Tibial nerve (tissue), 4 donors: ENCODE data around the gene SNAP47. TPM values are rescaled to one million over a fixed set of nuclear protein-coding genes. Genes with fewer than 3 reads are reported as not detected.

Experiments used
- DNase-seq, 2 donors: peaks; one replicate each; pipeline ENCODE4 v3.0.0-alpha.2; 2019; ENCODE audit warnings: low spot score in 2 of 2
- H3K27ac ChIP-seq, 4 donors: fragments of 200-600 bp; sonication (generic) in 3 of 4; one replicate each; pipeline ENCODE4 v1.5.1; 2017 to 2019; ENCODE audit warnings: mild to moderate bottlenecking in 1 of 4
- H3K27me3 ChIP-seq, 2 donors: fragments of 200-600 bp; sonication (generic) in 1 of 2; one replicate each; pipeline versions ENCODE4 v1.5.1 to v1.6.0; 2017 to 2019
- H3K36me3 ChIP-seq, 3 donors: fragments of 200-600 bp; sonication (generic); one replicate each; pipeline ENCODE4 v1.5.1; 2018 to 2019
- H3K4me1 ChIP-seq, 4 donors: fragments of 200-600 bp; sonication (generic) in 3 of 4; one replicate each; pipeline ENCODE4 v1.5.1; 2017 to 2019
- H3K4me3 ChIP-seq, 4 donors: fragments of 200-600 bp; sonication (generic) in 3 of 4; one replicate each; pipeline ENCODE4 v1.5.1; 2017 to 2019; ENCODE audit warnings: mild to moderate bottlenecking in 1 of 4, moderate library complexity in 1 of 4
- H3K9me3 ChIP-seq, 4 donors: fragments of 200-600 bp; sonication (generic) in 3 of 4; one replicate each; pipeline ENCODE4 v1.5.1; 2017 to 2019
- CTCF ChIP-seq, 5 experiments: fragments of 200-600 bp in 3 of 5; fragments of 450-650 bp in 2 of 5; sonication (generic) in 3 of 5; IDR thresholded peaks; one replicate each; pipeline ENCODE4 v1.5.1; 2016 to 2019; ENCODE audit warnings: antibody characterized with exemption in 5 of 5, mild to moderate bottlenecking in 3 of 5, moderate library complexity in 2 of 5
- EP300 ChIP-seq, 2 donors: sonication (generic); formaldehyde crosslinking; IDR thresholded peaks; one replicate each; pipeline ENCODE4 v1.6.1; 2017; ENCODE audit warnings: antibody characterized with exemption in 2 of 2, mild to moderate bottlenecking in 1 of 2
- POLR2A ChIP-seq, 2 donors: fragments of 450-650 bp; IDR thresholded peaks; one replicate each; pipeline ENCODE4 v1.6.1; 2017; ENCODE audit warnings: antibody characterized with exemption in 2 of 2, mild to moderate bottlenecking in 2 of 2, moderate library complexity in 2 of 2
- WGBS, 2 donors: methylation state at CpG; one replicate each; pipeline ENCODE4 v1.1.5; 2018; 5-methylcytosine and 5-hydroxymethylcytosine counted together
- total RNA-seq, 4 donors: library from RNA; depleted of rRNA; stranded (reverse); fragments of >200 nt; gene quantifications; one replicate each; pipeline ENCODE4 v1.1.0, GENCODE V29; 2016

SNAP47 gene
- total RNA-seq, 4 donors from 2014 or later, result 49.4 to 69.9 (median 62.8) TPM

- Histone ChIP-seq H3K27ac (peak overlapping the region; percentile 57 to 87 (median 80)), H3K36me3 (no peaks in the 10 kb centered on the region), H3K27me3 (no peaks in the 10 kb centered on the region), H3K4me1 (peaks cover 0 to 23% (median 12%) of the 10 kb centered on the region in 4 donors), H3K9me3 (no peaks in the 10 kb centered on the region), H3K4me3 (peak overlapping the region; percentile 43 to 79 (median 68))
- DNase-seq, result peak; percentile 79 to 83
- 0 to 2% methylated on average over 25 to 41 of the region's 60 CpGs for WGBS, 2 donors
- TF ChIP-seq CTCF (IDR thresholded peaks at IDR 0.05) (no peak), EP300 (IDR thresholded peaks at IDR 0.05) (peak; percentile 19 to 72), POLR2A (IDR thresholded peaks at IDR 0.05) (peak in 1 of 2 donors; percentile 56)
These were observed 52.5 kb downstream of the SNAP47 start for GRCh38 chr1:227787513-227788270.

GRCh38 chr1:227788271-227789083 lies 53.2 kb downstream of the SNAP47 start:
- DNase-seq, result peak in 1 of 2 donors; percentile 13
- Histone ChIP-seq H3K9me3 (no peaks in the 10 kb centered on the region), H3K4me1 (peaks cover 0 to 27% (median 13%) of the 10 kb centered on the region in 4 donors), H3K27ac (peak overlapping the region; percentile 57 to 87 (median 80)), H3K36me3 (no peaks in the 10 kb centered on the region), H3K4me3 (peak overlapping the region; percentile 43 to 79 (median 68)), H3K27me3 (no peaks in the 10 kb centered on the region)
- TF ChIP-seq EP300 (IDR thresholded peaks at IDR 0.05), result no peak
- peak in 1 of 2 donors; percentile 51 for TF ChIP-seq POLR2A (IDR thresholded peaks at IDR 0.05)
- no peak for TF ChIP-seq CTCF (IDR thresholded peaks at IDR 0.05)
- WGBS, 2 donors, result 1 to 9% methylated on average over 11 to 42 of the region's 68 CpGs

GRCh38 chr1:227789084-227790033 lies 54.1 kb downstream of the SNAP47 start:
- TF ChIP-seq CTCF (IDR thresholded peaks at IDR 0.05) (no peak), POLR2A (IDR thresholded peaks at IDR 0.05) (no peak), EP300 (IDR thresholded peaks at IDR 0.05) (no peak)
- Histone ChIP-seq H3K27ac (peak overlapping the region; percentile 32 to 87 (median 66)), H3K27me3 (no peaks in the 10 kb centered on the region), H3K9me3 (no peaks in the 10 kb centered on the region), H3K4me1 (peaks cover 0 to 36% (median 17%) of the 10 kb centered on the region in 4 donors), H3K36me3 (no peaks in the 10 kb centered on the region), H3K4me3 (peak overlapping the region in 3 of 4 donors; percentile 43 to 79 (median 75))
- 66 to 67% methylated on average over 22 to 23 of the region's 23 CpGs for WGBS, 2 donors
- DNase-seq, result peak; percentile 10 to 13

GRCh38 chr1:227790034-227790400 lies 54.8 kb downstream of the SNAP47 start:
- peak in 1 of 2 donors; percentile 1 for DNase-seq
- Histone ChIP-seq H3K27ac (peak overlapping the region in 1 of 4 donors; percentile 87), H3K36me3 (no peaks in the 10 kb centered on the region), H3K27me3 (no peaks in the 10 kb centered on the region), H3K4me3 (no peak overlapping the region), H3K4me1 (peaks cover 0 to 42% (median 24%) of the 10 kb centered on the region in 4 donors), H3K9me3 (no peaks in the 10 kb centered on the region)
- no peak for TF ChIP-seq EP300 (IDR thresholded peaks at IDR 0.05)
- TF ChIP-seq POLR2A (IDR thresholded peaks at IDR 0.05), result no peak
- no peak for TF ChIP-seq CTCF (IDR thresholded peaks at IDR 0.05)
- WGBS, 2 donors, result 83 to 93% methylated on average over 2 of the region's 2 CpGs
